Measurements from ENCODE around the gene FOXP3.
"Not testable (repeated sequence)": the region's sequence is repeated elsewhere in the genome, so short reads cannot be mapped to it uniquely, and the experiment has no call there.

Gene FOXP3

GRCh38 chrX:49264460-49264859 is at the start of gene FOXP3:
Gene FOXP3 (minus strand): TSS chrX:49264710. CDS start chrX:49258505, 6,205 bp downstream.
- Histone ChIP-seq H3K27ac (no peak within 1 kb of the TSS), H3K36me3 (no peaks in the 10 kb centered on the region), H3K9ac (no peak within 1 kb of the TSS), H3K4me1 (peaks cover 0 to 8% (median 6%) of the 10 kb centered on the region in 10 experiments; a peak in 5 of 20 replicates), H3K4me3 (no peak within 1 kb of the TSS), H3K4me2 (no peak within 1 kb of the TSS), H3K9me3 (replicated peaks in 1 of 11) (peaks cover 0 to 4% (median 0%) of the 10 kb centered on the region in 11 experiments; a peak in 1 of 22 replicates), H4K20me1 (no peaks in the 10 kb centered on the region; a peak in 2 of 22 replicates), H3K27me3 (peaks cover 47 to 98% (median 84%) of the 10 kb centered on the region in 11 experiments)
- TF ChIP-seq Cebpa-rat (IDR thresholded peaks at IDR 0.05), result no peak

DNA sequence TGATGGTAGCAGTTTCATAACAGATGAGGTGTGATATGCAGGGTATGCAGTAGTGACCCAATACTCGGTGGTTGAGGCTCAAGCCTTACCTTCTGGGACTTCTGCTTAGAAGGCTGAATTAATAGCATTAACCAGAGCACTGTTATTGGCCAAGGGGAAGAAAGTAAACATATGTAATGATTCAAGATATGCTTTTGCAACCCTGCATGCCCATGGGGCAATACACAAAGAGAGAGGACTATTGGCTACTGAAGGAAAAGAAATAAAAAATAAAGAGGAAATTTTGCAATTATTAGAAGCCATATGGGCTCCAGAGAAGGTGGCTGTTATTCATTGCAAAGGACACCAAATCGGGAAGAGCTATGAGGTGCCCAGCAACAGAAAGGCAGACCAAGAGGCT is 47.7 kb upstream of the FOXP3 start:
- H3K27ac ChIP-seq, result no peak overlapping the region
- H3K9me3 ChIP-seq (replicated peaks in 1 of 11), result no peaks in the 10 kb centered on the region
- H3K27me3 ChIP-seq, result peaks cover 27 to 70% (median 56%) of the 10 kb centered on the region in 11 experiments
- H3K4me2 ChIP-seq, result no peak overlapping the region
- H4K20me1 ChIP-seq, result no peaks in the 10 kb centered on the region
- H3K4me1 ChIP-seq, result peaks cover 8 to 30% (median 25%) of the 10 kb centered on the region in 10 experiments
- H3K9ac ChIP-seq, result no peak overlapping the region
- no peak for TF ChIP-seq Cebpa-rat (IDR thresholded peaks at IDR 0.05)
- H3K4me3 ChIP-seq, result no peak overlapping the region
- no peaks in the 10 kb centered on the region for H3K36me3 ChIP-seq

GRCh38 chrX:49310371-49310770 is 45.9 kb upstream of the FOXP3 start:
- peak overlapping the region in 6 of 11 experiments; percentile 71 to 83 (median 76); a peak in 8 of 22 replicates for H3K27ac ChIP-seq
- no peaks in the 10 kb centered on the region for H3K9me3 ChIP-seq (replicated peaks in 1 of 11)
- H3K27me3 ChIP-seq, result peaks cover 18 to 63% (median 56%) of the 10 kb centered on the region in 11 experiments; a peak in 19 of 22 replicates
- peak overlapping the region in 1 of 11 experiments; percentile 70; a peak in 1 of 22 replicates for H3K9ac ChIP-seq
- peak overlapping the region; percentile 74 to 95 (median 85); a peak in 20 of 22 replicates for H3K4me2 ChIP-seq
- H3K4me1 ChIP-seq, result peaks cover 8 to 30% (median 25%) of the 10 kb centered on the region in 10 experiments
- no peak overlapping the region for H3K4me3 ChIP-seq
- no peaks in the 10 kb centered on the region for H3K36me3 ChIP-seq
- no peak for TF ChIP-seq Cebpa-rat (IDR thresholded peaks at IDR 0.05)
- H4K20me1 ChIP-seq, result no peaks in the 10 kb centered on the region

DNA sequence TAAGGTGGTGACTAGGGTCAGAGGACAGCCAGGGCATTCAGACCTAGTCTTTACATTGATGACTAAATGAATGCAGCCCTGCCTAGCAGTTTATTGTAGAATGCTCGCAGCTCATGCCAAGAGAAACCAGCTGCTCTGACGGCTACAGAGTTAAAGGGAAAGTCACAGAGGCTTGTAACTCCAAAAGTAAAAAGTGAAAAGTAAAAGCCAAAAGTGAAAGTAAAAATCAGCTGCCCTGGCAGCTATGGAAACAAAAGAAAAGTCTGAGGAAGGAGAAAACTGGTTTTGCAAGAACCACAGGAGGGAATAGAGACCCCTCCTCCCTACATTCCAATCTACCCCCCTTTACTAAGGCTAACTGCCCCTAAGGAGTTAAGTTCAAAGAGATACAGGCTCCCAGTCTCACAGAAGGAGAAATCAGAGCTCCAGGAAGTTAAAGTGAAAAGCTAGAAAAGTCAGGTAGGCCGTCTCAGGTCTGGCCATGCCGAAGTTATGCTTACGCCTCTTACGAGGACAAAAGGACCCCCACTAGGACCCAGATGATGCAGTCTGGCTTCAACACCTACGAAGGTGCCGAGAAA is 45.0 kb upstream of the FOXP3 start:
- H3K27ac ChIP-seq, result peak overlapping the region in 10 of 11 experiments; percentile 22 to 83 (median 76); a peak in 21 of 22 replicates
- H4K20me1 ChIP-seq, result no peaks in the 10 kb centered on the region
- H3K9me3 ChIP-seq (replicated peaks in 1 of 11), result no peaks in the 10 kb centered on the region
- H3K4me2 ChIP-seq, result peak overlapping the region; percentile 74 to 95 (median 85)
- H3K4me3 ChIP-seq, result peak overlapping the region; percentile 14 to 62 (median 45); a peak in 17 of 20 replicates
- TF ChIP-seq Cebpa-rat (IDR thresholded peaks at IDR 0.05), result no peak
- peaks cover 8 to 30% (median 25%) of the 10 kb centered on the region in 10 experiments for H3K4me1 ChIP-seq
- H3K9ac ChIP-seq, result peak overlapping the region; percentile 43 to 76 (median 70); a peak in 21 of 22 replicates
- H3K27me3 ChIP-seq, result peaks cover 11 to 60% (median 48%) of the 10 kb centered on the region in 11 experiments; a peak in 19 of 22 replicates
- no peaks in the 10 kb centered on the region for H3K36me3 ChIP-seq

GRCh38 chrX:49308604-49309269 is 44.2 kb upstream of the FOXP3 start:
- H3K27ac ChIP-seq, result peak overlapping the region in 10 of 11 experiments; percentile 22 to 83 (median 76); a peak in 20 of 22 replicates
- no peak for TF ChIP-seq Cebpa-rat (IDR thresholded peaks at IDR 0.05)
- peak overlapping the region; percentile 74 to 95 (median 85) for H3K4me2 ChIP-seq
- H4K20me1 ChIP-seq, result peaks cover 0 to 4% (median 0%) of the 10 kb centered on the region in 11 experiments; a peak in 1 of 22 replicates
- peaks cover 8 to 30% (median 25%) of the 10 kb centered on the region in 10 experiments for H3K4me1 ChIP-seq
- no peaks in the 10 kb centered on the region for H3K36me3 ChIP-seq
- H3K27me3 ChIP-seq, result peaks cover 13 to 63% (median 54%) of the 10 kb centered on the region in 11 experiments; a peak in 21 of 22 replicates
- H3K9ac ChIP-seq, result peak overlapping the region; percentile 30 to 76 (median 70); a peak in 21 of 22 replicates
- H3K4me3 ChIP-seq, result peak overlapping the region; percentile 14 to 62 (median 45); a peak in 17 of 20 replicates
- no peaks in the 10 kb centered on the region for H3K9me3 ChIP-seq (replicated peaks in 1 of 11)

- H3K27me3 ChIP-seq, result peaks cover 23 to 65% (median 55%) of the 10 kb centered on the region in 11 experiments
- H3K27ac ChIP-seq; H3K36me3 ChIP-seq; H3K9me3 ChIP-seq (replicated peaks in 1 of 11); H3K4me3 ChIP-seq; H3K9ac ChIP-seq; H4K20me1 ChIP-seq: not testable (repeated sequence)
- H3K4me2 ChIP-seq, result peak overlapping the region in 4 of 11 experiments; percentile 76 to 91 (median 82); a peak in 4 of 22 replicates
- peaks cover 8 to 30% (median 25%) of the 10 kb centered on the region in 10 experiments for H3K4me1 ChIP-seq
Observed at GRCh38 chrX:49307775-49308174, 43.3 kb upstream of the FOXP3 start.

GRCh38 chrX:49303346-49303745 is 38.8 kb upstream of the FOXP3 start, which contains the start of gene GAGE10:
Gene GAGE10 (plus strand): TSS chrX:49303646. CDS start chrX:49304860, 1,214 bp downstream.
- no peaks in the 10 kb centered on the region for H3K36me3 ChIP-seq
- H3K27ac ChIP-seq, result no peak within 1 kb of the TSS
- no peak within 1 kb of the TSS for H3K4me3 ChIP-seq
- H3K4me2 ChIP-seq, result no peak within 1 kb of the TSS
- H3K9ac ChIP-seq, result no peak within 1 kb of the TSS
- H4K20me1 ChIP-seq, result peaks cover 0 to 4% (median 0%) of the 10 kb centered on the region in 11 experiments; a peak in 1 of 22 replicates
- no peak for TF ChIP-seq Cebpa-rat (IDR thresholded peaks at IDR 0.05)
- H3K4me1 ChIP-seq, result peaks cover 0 to 8% (median 4%) of the 10 kb centered on the region in 10 experiments; a peak in 14 of 20 replicates
- no peaks in the 10 kb centered on the region for H3K9me3 ChIP-seq (replicated peaks in 1 of 11)
- H3K27me3 ChIP-seq, result peaks cover 64 to 90% (median 78%) of the 10 kb centered on the region in 11 experiments

DNA sequence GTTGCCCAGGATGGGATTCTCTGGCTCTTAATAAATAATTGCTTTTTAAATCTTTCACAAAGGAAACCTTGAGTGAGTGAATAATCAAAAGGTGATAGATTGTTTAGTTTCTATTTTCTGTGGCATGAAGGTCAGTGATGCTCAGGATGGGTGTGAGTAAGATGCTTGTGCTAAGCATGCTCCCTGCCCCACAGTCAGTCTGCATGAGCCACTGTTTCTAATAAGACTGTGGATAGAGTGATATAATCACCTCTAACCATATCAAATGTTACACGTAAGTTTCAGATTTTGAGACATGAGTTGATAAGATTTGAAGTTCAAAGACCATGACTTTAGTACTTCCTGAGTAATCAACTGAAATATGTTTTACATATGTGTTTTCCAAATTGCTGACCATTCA is 36.2 kb upstream of the FOXP3 start:
- Histone ChIP-seq H4K20me1 (peaks cover 0 to 4% (median 0%) of the 10 kb centered on the region in 11 experiments; a peak in 1 of 22 replicates), H3K4me3 (no peak overlapping the region), H3K27ac (no peak overlapping the region), H3K9ac (no peak overlapping the region), H3K27me3 (peaks cover 59 to 92% (median 82%) of the 10 kb centered on the region in 11 experiments), H3K4me2 (no peak overlapping the region), H3K9me3 (replicated peaks in 1 of 11) (no peaks in the 10 kb centered on the region), H3K36me3 (no peaks in the 10 kb centered on the region), H3K4me1 (no peaks in the 10 kb centered on the region)
- no peak for TF ChIP-seq Cebpa-rat (IDR thresholded peaks at IDR 0.05)

GRCh38 chrX:49299293-49299692 is 34.8 kb upstream of the FOXP3 start:
- not testable (repeated sequence) for H3K4me1 ChIP-seq; H3K9me3 ChIP-seq (replicated peaks in 1 of 11); H4K20me1 ChIP-seq; H3K27ac ChIP-seq; H3K4me2 ChIP-seq; H3K4me3 ChIP-seq; H3K36me3 ChIP-seq; H3K9ac ChIP-seq
- peaks cover 71 to 96% (median 85%) of the 10 kb centered on the region in 11 experiments for H3K27me3 ChIP-seq

Measured in BLaER1 treated with 17β-estradiol and CSF1 and Interleukin-3, amounts not matched to agents 10 nM and 100 nM (cell line).